Measurements from ENCODE around the gene MAGEC1. TPM values are rescaled to one million over a fixed set of nuclear protein-coding genes. Genes with fewer than 3 reads are reported as not detected.

The MAGEC1 gene
- total RNA-seq, 1 experiment from 2014 or later: not detected

- Histone ChIP-seq H3K27me3 (replicated peaks; ENCODE audit: insufficient read depth, low read depth, low read length, poor library complexity) (no peaks in the 10 kb centered on the region), H3K4me3 (ENCODE audit: low read depth, low read length, poor library complexity, severe bottlenecking) (no peak overlapping the region), H3K36me3 (ENCODE audit: insufficient read depth, low read length, poor library complexity, severe bottlenecking) (no peaks in the 10 kb centered on the region), H3K9me3 (ENCODE audit: low read depth, low read length, poor library complexity, severe bottlenecking) (peaks cover 8% of the 10 kb centered on the region), H3K27ac (ENCODE audit: low read depth, low read length, poor library complexity, severe bottlenecking) (no peak overlapping the region), H3K4me1 (ENCODE audit: insufficient read depth, low read length, poor library complexity, severe bottlenecking) (no peaks in the 10 kb centered on the region)
- POLR2A ChIA-PET (ENCODE audit: low non-redundant PET): no interaction called here
- DNase-seq (ENCODE audit: low spot score): no peak
- TF ChIP-seq CTCF (conservative IDR thresholded peaks at IDR 0.05; ENCODE audit: low read depth, low read length) (no peak), EZH2 (IDR thresholded peaks at IDR 0.05; ENCODE audit: borderline replicate concordance, low read depth, low read length, poor library complexity, severe bottlenecking) (no peak)
- intact Hi-C loops (cut with micrococcal nuclease; ENCODE audit: unreplicated experiment): no loop called here
- BruUV-seq (replicated peaks): no TSS peak
- CTCF ChIA-PET: no interaction called here
Observed at GRCh38 chrX:141936080-141936479, 32.4 kb downstream of the MAGEC1 start.

GRCh38 chrX:141941234-141941633, 37.5 kb downstream of the MAGEC1 start:
- Histone ChIP-seq H3K9me3 (ENCODE audit: low read depth, low read length, poor library complexity, severe bottlenecking) (no peaks in the 10 kb centered on the region), H3K4me3 (ENCODE audit: low read depth, low read length, poor library complexity, severe bottlenecking) (no peak overlapping the region), H3K36me3 (ENCODE audit: insufficient read depth, low read length, poor library complexity, severe bottlenecking) (no peaks in the 10 kb centered on the region), H3K27me3 (replicated peaks; ENCODE audit: insufficient read depth, low read depth, low read length, poor library complexity) (no peaks in the 10 kb centered on the region), H3K4me1 (ENCODE audit: insufficient read depth, low read length, poor library complexity, severe bottlenecking) (no peaks in the 10 kb centered on the region), H3K27ac (ENCODE audit: low read depth, low read length, poor library complexity, severe bottlenecking) (no peak overlapping the region)
- no peak for DNase-seq (ENCODE audit: low spot score)
- ChIA-PET CTCF (no interaction called here), POLR2A (ENCODE audit: low non-redundant PET) (no interaction called here)
- no TSS peak for BruUV-seq (replicated peaks)
- TF ChIP-seq CTCF (conservative IDR thresholded peaks at IDR 0.05; ENCODE audit: low read depth, low read length) (no peak), EZH2 (IDR thresholded peaks at IDR 0.05; ENCODE audit: borderline replicate concordance, low read depth, low read length, poor library complexity, severe bottlenecking) (no peak)
- intact Hi-C loops (cut with micrococcal nuclease; ENCODE audit: unreplicated experiment): no loop called here

- Histone ChIP-seq H3K36me3 (ENCODE audit: insufficient read depth, low read length, poor library complexity, severe bottlenecking) (no peaks in the 10 kb centered on the region), H3K27ac (ENCODE audit: low read depth, low read length, poor library complexity, severe bottlenecking) (no peak overlapping the region), H3K27me3 (replicated peaks; ENCODE audit: insufficient read depth, low read depth, low read length, poor library complexity) (no peaks in the 10 kb centered on the region), H3K9me3 (ENCODE audit: low read depth, low read length, poor library complexity, severe bottlenecking) (peaks cover 5% of the 10 kb centered on the region), H3K4me1 (ENCODE audit: insufficient read depth, low read length, poor library complexity, severe bottlenecking) (no peaks in the 10 kb centered on the region), H3K4me3 (ENCODE audit: low read depth, low read length, poor library complexity, severe bottlenecking) (no peak overlapping the region)
- CTCF ChIA-PET: no interaction called here
- TF ChIP-seq EZH2 (IDR thresholded peaks at IDR 0.05; ENCODE audit: borderline replicate concordance, low read depth, low read length, poor library complexity, severe bottlenecking) (no peak), CTCF (conservative IDR thresholded peaks at IDR 0.05; ENCODE audit: low read depth, low read length) (no peak)
- no TSS peak for BruUV-seq (replicated peaks)
- no peak for DNase-seq (ENCODE audit: low spot score)
- POLR2A ChIA-PET (ENCODE audit: low non-redundant PET): no interaction called here
- intact Hi-C loops (cut with micrococcal nuclease; ENCODE audit: unreplicated experiment): no loop called here
Observed at GRCh38 chrX:141945426-141945825, 41.7 kb downstream of the MAGEC1 start.

Measured in A673 (cell line).